ENCODE results near the gene FAM171A1. TPM values are rescaled to one million over a fixed set of nuclear protein-coding genes. Genes with fewer than 3 reads are reported as not detected.
A peak's percentile ranks its signal among the peaks of the same experiment; 100 is the strongest.
"Not testable (repeated sequence)": the region's sequence is repeated elsewhere in the genome, so short reads cannot be mapped to it uniquely, and the experiment has no call there.

The FAM171A1 gene
- total RNA-seq, 1 experiment from 2014 or later: 27.3 TPM

GRCh38 chr10:15360566-15360965 lies 10.5 kb downstream of the FAM171A1 start:
- Histone ChIP-seq H3K36me3 (peaks cover 8% of the 10 kb centered on the region), H3K27me3 (no peaks in the 10 kb centered on the region), H3K9me3 (no peaks in the 10 kb centered on the region), H3K4me3 (no peak overlapping the region)
- no peak for DNase-seq

- Histone ChIP-seq H3K36me3 (peaks cover 4% of the 10 kb centered on the region; the same call in 1 of the 2 replicates), H3K27me3 (no peaks in the 10 kb centered on the region), H3K9me3 (no peaks in the 10 kb centered on the region), H3K4me3 (no peak overlapping the region)
- no peak for DNase-seq
Measured at GRCh38 chr10:15353471-15354017, 17.5 kb downstream of the FAM171A1 start.

- no peak for DNase-seq
- no peaks in the 10 kb centered on the region for H3K9me3 ChIP-seq
- peaks cover 4% of the 10 kb centered on the region; the same call in 1 of the 2 replicates for H3K36me3 ChIP-seq
- no peaks in the 10 kb centered on the region for H3K27me3 ChIP-seq
- no peak overlapping the region for H3K4me3 ChIP-seq
Measured at GRCh38 chr10:15352836-15353235, 18.3 kb downstream of the FAM171A1 start.

DNA sequence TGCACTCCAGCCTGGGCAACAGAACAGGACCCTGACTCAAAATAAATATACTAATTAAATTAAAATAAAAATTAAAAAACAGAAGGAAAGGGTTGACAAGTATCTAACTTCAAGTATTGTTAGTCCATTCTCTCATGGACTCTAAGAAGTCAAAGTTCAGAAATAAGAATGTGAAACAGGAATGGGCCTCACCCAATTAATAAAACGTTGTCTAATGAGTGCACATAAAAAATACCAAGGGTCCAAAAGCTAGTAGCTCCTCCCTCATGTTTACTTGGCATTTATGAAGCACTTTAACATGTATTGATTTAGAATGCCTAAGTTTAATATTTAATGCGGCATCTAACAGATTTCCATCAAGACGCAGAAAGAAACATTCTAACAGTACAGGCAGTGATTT lies 18.9 kb downstream of the FAM171A1 start:
- Histone ChIP-seq H3K27me3 (no peaks in the 10 kb centered on the region), H3K36me3 (0 out of 2 replicates have a peak, but pooled peaks cover under 1% of the 10 kb centered on the region)

GRCh38 chr10:15351099-15351820 lies 19.8 kb downstream of the FAM171A1 start:
- no peaks in the 10 kb centered on the region for H3K27me3 ChIP-seq
- no peak for DNase-seq
- no peaks in the 10 kb centered on the region for H3K36me3 ChIP-seq

More for the DNA sequence above, 18.9 kb downstream of the FAM171A1 start:
- no peaks in the 10 kb centered on the region for H3K9me3 ChIP-seq
- no peak overlapping the region for H3K4me3 ChIP-seq
- no peak for DNase-seq

DNA sequence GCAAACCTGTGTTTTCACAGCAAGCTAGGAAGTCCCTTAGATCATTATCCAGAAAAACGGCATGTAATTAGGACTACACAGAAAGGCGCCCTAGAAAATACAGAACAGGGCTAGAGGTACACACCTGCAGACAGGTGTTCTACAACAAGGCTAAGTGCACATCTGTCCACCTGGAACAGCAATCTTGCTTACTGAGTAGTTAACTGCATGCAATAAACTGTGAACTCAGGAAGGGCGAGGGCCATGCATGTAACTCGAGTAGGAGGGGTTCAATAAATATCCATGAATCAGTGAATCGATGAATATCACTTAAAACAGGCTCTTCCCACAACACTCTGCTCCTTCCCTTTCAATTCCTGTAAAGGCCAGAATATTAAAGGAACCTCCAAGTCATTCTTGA lies 22.0 kb downstream of the FAM171A1 start:
- no peaks in the 10 kb centered on the region for H3K9me3 ChIP-seq
- no peak overlapping the region for H3K4me3 ChIP-seq
- H3K27me3 ChIP-seq: no peaks in the 10 kb centered on the region; the same call in 1 of the 2 replicates
- DNase-seq: no peak
- H3K36me3 ChIP-seq: no peaks in the 10 kb centered on the region; the same call in 1 of the 2 replicates

More at GRCh38 chr10:15351099-15351820, 19.8 kb downstream of the FAM171A1 start:
- no peaks in the 10 kb centered on the region for H3K9me3 ChIP-seq
- H3K4me3 ChIP-seq: no peak overlapping the region

DNA sequence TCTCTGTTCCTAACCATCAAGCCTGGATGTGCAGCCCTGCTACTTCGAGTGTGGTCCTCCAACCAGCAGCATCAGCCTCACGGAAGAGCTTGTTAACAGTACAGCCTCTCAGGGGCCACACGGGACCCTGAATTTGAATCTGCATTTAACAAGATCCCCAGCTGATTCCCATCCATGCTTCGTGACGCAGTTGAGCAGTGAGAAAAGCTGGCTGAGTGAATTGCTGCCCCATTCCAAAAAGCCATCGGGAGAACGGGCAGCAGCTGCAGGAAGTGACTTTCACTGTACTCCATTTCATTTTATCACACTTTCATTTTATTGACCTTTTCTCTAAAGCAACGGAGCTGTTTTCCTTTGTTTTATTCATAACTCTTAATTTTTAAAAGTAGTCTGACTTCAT lies 22.5 kb downstream of the FAM171A1 start:
- Histone ChIP-seq H3K9me3 (no peaks in the 10 kb centered on the region), H3K4me3 (no peak overlapping the region), H3K36me3 (no peaks in the 10 kb centered on the region; the same call in 1 of the 2 replicates), H3K27me3 (no peaks in the 10 kb centered on the region; the same call in 1 of the 2 replicates)
- DNase-seq: no peak

- Histone ChIP-seq H3K27me3 (no peaks in the 10 kb centered on the region; the same call in 1 of the 2 replicates), H3K9me3 (no peaks in the 10 kb centered on the region), H3K4me3 (no peak overlapping the region), H3K36me3 (no peaks in the 10 kb centered on the region; the same call in 1 of the 2 replicates)
- no peak for DNase-seq
Measured at GRCh38 chr10:15347150-15347549, 23.9 kb downstream of the FAM171A1 start.

DNA sequence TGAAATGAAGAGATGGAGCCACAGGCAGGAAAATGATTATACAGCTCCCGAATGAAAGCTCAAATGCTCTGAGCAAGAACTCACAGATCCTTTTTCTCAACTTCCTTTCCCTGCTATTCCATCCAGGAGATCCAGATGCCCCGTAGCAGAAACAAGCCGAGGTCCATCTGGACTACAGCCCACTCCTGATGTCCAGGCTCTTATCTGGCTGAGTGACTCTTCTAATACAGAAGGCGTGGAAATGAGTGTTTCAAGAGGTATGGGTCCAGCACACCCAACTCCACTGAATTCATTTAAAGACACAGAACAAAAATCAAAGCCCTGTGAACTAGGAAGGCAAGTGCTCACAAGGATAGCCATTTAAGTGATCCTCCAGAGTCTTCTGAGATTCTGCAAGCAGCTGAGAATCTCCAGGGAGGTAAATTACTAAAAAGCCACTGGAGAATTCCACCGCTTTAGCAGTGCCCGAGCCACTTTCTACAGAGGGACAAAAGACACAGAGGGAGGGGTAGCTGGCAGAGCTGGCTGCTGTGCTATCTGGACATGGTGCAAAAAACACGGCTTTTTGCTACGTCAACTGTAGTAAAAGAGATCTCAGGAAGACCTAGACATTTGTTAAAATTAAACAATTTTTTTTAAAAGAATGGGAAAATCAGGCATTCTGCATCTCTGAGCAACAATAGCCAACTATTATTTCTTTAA lies 24.5 kb downstream of the FAM171A1 start:
- DNase-seq: no peak
- H3K4me3 ChIP-seq: no peak overlapping the region
- H3K27me3 ChIP-seq: no peaks in the 10 kb centered on the region; the same call in 1 of the 2 replicates
- H3K9me3 ChIP-seq: no peaks in the 10 kb centered on the region
- no peaks in the 10 kb centered on the region; the same call in 1 of the 2 replicates for H3K36me3 ChIP-seq

DNA sequence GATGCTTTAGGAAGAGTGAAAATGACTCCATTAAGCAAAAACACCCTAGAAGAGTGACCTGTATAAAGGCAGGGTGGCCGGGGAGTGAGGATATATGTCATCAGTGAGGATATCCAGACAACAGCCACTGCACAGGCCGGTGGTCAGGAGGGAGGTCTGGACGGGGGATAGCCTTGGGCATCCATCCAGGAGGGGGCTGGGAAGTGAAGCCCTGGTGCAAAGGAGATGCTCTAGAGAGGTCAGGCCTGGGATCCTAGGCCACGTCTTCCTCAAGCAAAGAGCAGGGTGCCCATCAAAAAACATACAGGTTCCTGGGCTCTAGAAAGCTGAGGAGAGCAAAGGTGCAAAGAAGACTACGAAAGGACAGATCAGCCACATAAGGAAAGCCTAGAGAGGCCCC lies 25.6 kb downstream of the FAM171A1 start:
- no peaks in the 10 kb centered on the region; the same call in 1 of the 2 replicates for H3K36me3 ChIP-seq
- H3K9me3 ChIP-seq: no peaks in the 10 kb centered on the region
- H3K4me3 ChIP-seq: no peak overlapping the region
- H3K27me3 ChIP-seq: no peaks in the 10 kb centered on the region; the same call in 1 of the 2 replicates
- DNase-seq: no peak

DNA sequence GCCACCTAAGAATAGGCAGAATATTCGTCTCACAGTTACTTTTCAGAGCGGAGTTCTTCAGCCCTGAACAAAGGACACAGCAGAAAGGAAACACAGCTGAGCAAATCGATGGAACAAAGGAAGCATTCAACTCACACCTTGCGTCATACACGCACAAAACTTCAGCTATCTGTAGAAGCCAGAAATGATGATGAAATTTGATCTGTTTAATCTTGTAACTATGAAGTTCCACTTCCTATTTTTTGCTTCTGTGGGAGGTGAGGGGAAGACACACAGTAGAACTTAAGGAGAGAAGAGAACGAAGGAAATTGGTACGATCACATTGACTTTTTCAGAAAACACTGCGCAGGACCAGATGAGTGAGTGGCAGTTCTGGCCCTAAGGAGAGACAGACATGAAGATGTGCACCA lies 26.2 kb downstream of the FAM171A1 start:
- H3K9me3 ChIP-seq: no peaks in the 10 kb centered on the region
- no peak overlapping the region for H3K4me3 ChIP-seq
- DNase-seq: no peak
- H3K27me3 ChIP-seq: no peaks in the 10 kb centered on the region; the same call in 1 of the 2 replicates
- no peaks in the 10 kb centered on the region; the same call in 1 of the 2 replicates for H3K36me3 ChIP-seq

DNA sequence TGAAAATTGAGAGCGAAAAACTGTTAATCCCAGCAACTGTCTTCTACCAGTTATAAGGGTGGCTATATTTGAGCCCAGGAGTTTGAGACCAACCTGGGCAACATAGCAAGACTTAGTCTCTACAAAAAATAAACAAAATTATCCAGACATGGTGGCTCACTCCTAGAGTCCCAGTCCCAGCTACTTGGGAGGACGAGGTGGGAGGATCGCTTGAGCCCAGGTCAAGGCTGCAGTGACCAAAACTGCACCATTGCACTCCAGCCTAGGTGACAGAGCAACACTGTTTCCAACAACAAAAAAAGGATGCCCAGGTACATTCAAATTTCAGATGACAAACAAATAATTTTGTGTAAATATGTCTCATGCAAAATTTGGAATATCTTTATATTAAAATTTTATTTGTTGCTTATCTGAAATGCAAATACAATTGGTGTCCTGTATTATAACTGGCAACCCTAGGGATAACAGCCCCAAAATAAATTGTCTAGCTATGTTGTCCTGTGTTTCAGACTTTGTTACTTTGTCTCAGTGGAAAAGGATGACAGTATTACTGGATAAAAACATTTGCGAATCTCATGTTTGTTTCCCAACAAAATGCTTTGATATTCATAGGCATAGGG lies 26.7 kb downstream of the FAM171A1 start:
- no peak for DNase-seq
- no peaks in the 10 kb centered on the region for H3K9me3 ChIP-seq
- no peaks in the 10 kb centered on the region; the same call in 1 of the 2 replicates for H3K27me3 ChIP-seq
- H3K4me3 ChIP-seq: no peak overlapping the region
- H3K36me3 ChIP-seq: no peaks in the 10 kb centered on the region; the same call in 1 of the 2 replicates

- Histone ChIP-seq H3K36me3 (no peaks in the 10 kb centered on the region; the same call in 1 of the 2 replicates), H3K4me3 (no peak overlapping the region), H3K9me3 (no peaks in the 10 kb centered on the region), H3K27me3 (no peaks in the 10 kb centered on the region; the same call in 1 of the 2 replicates)
- no peak for DNase-seq
Measured at GRCh38 chr10:15342970-15343369, 28.1 kb downstream of the FAM171A1 start.

- no peaks in the 10 kb centered on the region; the same call in 1 of the 2 replicates for H3K27me3 ChIP-seq
- no peak for DNase-seq
- H3K36me3 ChIP-seq: no peaks in the 10 kb centered on the region; the same call in 1 of the 2 replicates
- H3K4me3 ChIP-seq: no peak overlapping the region
- no peaks in the 10 kb centered on the region for H3K9me3 ChIP-seq
Measured at GRCh38 chr10:15341502-15342128, 29.5 kb downstream of the FAM171A1 start.

- H3K36me3 ChIP-seq: no peaks in the 10 kb centered on the region; the same call in 1 of the 2 replicates
- H3K9me3 ChIP-seq: no peaks in the 10 kb centered on the region
- no peaks in the 10 kb centered on the region; the same call in 1 of the 2 replicates for H3K27me3 ChIP-seq
- no peak for DNase-seq
- H3K4me3 ChIP-seq: no peak overlapping the region
Measured at GRCh38 chr10:15339892-15340291, 31.2 kb downstream of the FAM171A1 start.

DNA sequence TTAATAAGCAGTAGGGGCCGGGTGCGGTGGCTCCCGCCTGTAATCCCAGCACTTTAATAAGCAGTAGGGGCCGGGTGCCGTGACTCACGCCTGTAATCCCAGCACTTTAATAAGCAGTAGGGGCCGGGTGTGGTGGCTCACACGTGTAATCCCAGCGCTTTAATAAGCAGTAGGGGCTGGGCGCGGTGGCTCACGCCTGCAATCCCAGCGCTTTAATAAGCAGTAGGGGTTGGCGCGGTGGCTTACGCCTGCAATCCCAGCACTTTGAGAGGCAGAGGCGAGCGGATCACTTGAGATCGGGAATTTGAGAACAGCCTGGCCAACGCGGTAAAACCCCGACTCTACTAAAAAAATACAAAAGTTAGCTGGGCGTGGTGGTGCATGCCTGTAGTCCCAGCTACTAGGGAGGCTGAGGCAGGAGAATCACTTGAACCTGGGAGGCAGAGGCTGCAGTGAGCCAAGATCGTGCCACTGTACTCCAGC lies 33.6 kb downstream of the FAM171A1 start:
- not testable (repeated sequence) for H3K4me3 ChIP-seq, H3K27me3 ChIP-seq, H3K36me3 ChIP-seq, H3K9me3 ChIP-seq
- peak; percentile 19 for DNase-seq

Data from MG63 (cell line).